Muscle of leg (tissue), 11 donors: ENCODE measurements around the gene MEIS1. TPM values are rescaled to one million over a fixed set of nuclear protein-coding genes. Genes with fewer than 3 reads are reported as not detected.

Experiments used
- DNase-seq: peaks from one replicate; pipeline ENCODE4 v3.0.0; 2013
- H3K27ac ChIP-seq: one replicate; pipeline ENCODE4 v1.5.1; 2013; ENCODE audit warnings: mild to moderate bottlenecking, low read length, control low read depth
- H3K27me3 ChIP-seq: one replicate; pipeline ENCODE4 v1.6.1; 2013; ENCODE audit warnings: low read length; ENCODE audit not compliant: control insufficient read depth, insufficient read depth
- H3K36me3 ChIP-seq: one replicate; pipeline ENCODE4 v1.6.1; 2013; ENCODE audit warnings: low read length; ENCODE audit not compliant: control insufficient read depth, insufficient read depth
- H3K4me1 ChIP-seq: one replicate; pipeline ENCODE4 v1.6.1; 2013; ENCODE audit warnings: low read length; ENCODE audit not compliant: control insufficient read depth, insufficient read depth
- H3K4me3 ChIP-seq: one replicate; pipeline ENCODE4 v1.5.1; 2013; ENCODE audit warnings: low read length, control low read depth
- H3K9me3 ChIP-seq: replicated peaks from 2 replicates; pipeline ENCODE4 v1.6.1; 2013; ENCODE audit warnings: low read depth, low read length; ENCODE audit not compliant: control insufficient read depth
- WGBS: methylation state at CpG from one replicate; pipeline ENCODE4 v1.1.5; 2013; ENCODE audit warnings: missing lambda C conversion rate; ENCODE audit not compliant: insufficient coverage; 5-methylcytosine and 5-hydroxymethylcytosine counted together
- polyA plus RNA-seq, 8 donors: library from polyadenylated mRNA; unstranded; fragments of 120-200 nt; gene quantifications; one replicate each; pipeline versions ENCODE4 v1.2.1 to v1.2.3, GENCODE V29; 2013; ENCODE audit warnings: inconsistent platforms in 1 of 8, low replicate concordance in 1 of 8; ENCODE audit not compliant: insufficient read length in 8 of 8, insufficient read depth in 1 of 8
- total RNA-seq: library from RNA; stranded (reverse); fragments of 120-200 nt; gene quantifications from one replicate; pipeline ENCODE4 v1.2.4, GENCODE V29; 2013

MEIS1 gene
- total and polyA plus RNA-seq, 9 donors, result 4.5 to 14.5 (median 11.0) TPM

- H3K4me1 ChIP-seq, result peaks cover 13% of the 10 kb centered on the region
- peak overlapping the region; percentile 64 for H3K27ac ChIP-seq
- H3K27me3 ChIP-seq, result peaks cover 53% of the 10 kb centered on the region
- no peaks in the 10 kb centered on the region for H3K9me3 ChIP-seq
- peak; percentile 66 for DNase-seq
- 43% methylated on average over 1 of the region's 22 CpGs for WGBS
- peak overlapping the region; percentile 81 for H3K4me3 ChIP-seq
- H3K36me3 ChIP-seq, result no peaks in the 10 kb centered on the region
These were observed 3.0 kb downstream of the MEIS1 start for GRCh38 chr2:66437691-66438497.

GRCh38 chr2:66438498-66438833 lies 3.5 kb downstream of the MEIS1 start:
- 28% methylated on average over 6 of the region's 8 CpGs for WGBS
- Histone ChIP-seq H3K9me3 (no peaks in the 10 kb centered on the region), H3K27me3 (peaks cover 47% of the 10 kb centered on the region), H3K27ac (peak overlapping the region; percentile 64), H3K4me3 (peak overlapping the region; percentile 81), H3K4me1 (peaks cover 13% of the 10 kb centered on the region), H3K36me3 (peaks cover 3% of the 10 kb centered on the region)
- no peak for DNase-seq

GRCh38 chr2:66438891-66439811 lies 4.2 kb downstream of the MEIS1 start:
- 7% methylated on average over 23 of the region's 37 CpGs for WGBS
- peak overlapping the region; percentile 78 for H3K27ac ChIP-seq
- peaks cover 50% of the 10 kb centered on the region for H3K27me3 ChIP-seq
- H3K36me3 ChIP-seq, result peaks cover 7% of the 10 kb centered on the region
- peaks cover 13% of the 10 kb centered on the region for H3K4me1 ChIP-seq
- no peaks in the 10 kb centered on the region for H3K9me3 ChIP-seq
- peak; percentile 55 for DNase-seq
- peak overlapping the region; percentile 81 for H3K4me3 ChIP-seq

- peak overlapping the region; percentile 81 for H3K4me3 ChIP-seq
- H3K36me3 ChIP-seq, result peaks cover 10% of the 10 kb centered on the region
- H3K27ac ChIP-seq, result peak overlapping the region; percentile 78
- peaks cover 13% of the 10 kb centered on the region for H3K4me1 ChIP-seq
- peaks cover 50% of the 10 kb centered on the region for H3K27me3 ChIP-seq
- 4% methylated on average over 19 of the region's 36 CpGs for WGBS
- DNase-seq, result peak; percentile 70
- H3K9me3 ChIP-seq, result no peaks in the 10 kb centered on the region
These were observed 5.1 kb downstream of the MEIS1 start for GRCh38 chr2:66439812-66440542.

- peak; percentile 73 for DNase-seq
- H3K27ac ChIP-seq, result peak overlapping the region; percentile 42
- H3K36me3 ChIP-seq, result peaks cover 12% of the 10 kb centered on the region
- no peaks in the 10 kb centered on the region for H3K9me3 ChIP-seq
- peaks cover 13% of the 10 kb centered on the region for H3K4me1 ChIP-seq
- 13% methylated on average over 18 of the region's 20 CpGs for WGBS
- peak overlapping the region; percentile 81 for H3K4me3 ChIP-seq
- peaks cover 54% of the 10 kb centered on the region for H3K27me3 ChIP-seq
These were observed 6.0 kb downstream of the MEIS1 start for GRCh38 chr2:66440708-66441497.

GRCh38 chr2:66441581-66442320 lies 6.8 kb downstream of the MEIS1 start:
- Histone ChIP-seq H3K4me1 (peaks cover 17% of the 10 kb centered on the region), H3K36me3 (peaks cover 12% of the 10 kb centered on the region), H3K27me3 (peaks cover 62% of the 10 kb centered on the region), H3K27ac (no peak overlapping the region), H3K9me3 (no peaks in the 10 kb centered on the region), H3K4me3 (no peak overlapping the region)
- peak; percentile 17 for DNase-seq
- no CpG with 5 or more reads among the region's 6 CpGs for WGBS

GRCh38 chr2:66442516-66443185 lies 7.7 kb downstream of the MEIS1 start:
- Histone ChIP-seq H3K27ac (no peak overlapping the region), H3K36me3 (peaks cover 12% of the 10 kb centered on the region), H3K4me3 (no peak overlapping the region), H3K4me1 (peaks cover 17% of the 10 kb centered on the region), H3K27me3 (peaks cover 59% of the 10 kb centered on the region), H3K9me3 (no peaks in the 10 kb centered on the region)
- no peak for DNase-seq
- no CpG with 5 or more reads among the region's 10 CpGs for whole genome bisulfite sequencing

GRCh38 chr2:66443186-66443978 lies 8.5 kb downstream of the MEIS1 start:
- H3K36me3 ChIP-seq, result peaks cover 12% of the 10 kb centered on the region
- WGBS, result no CpG with 5 or more reads among the region's 17 CpGs
- DNase-seq, result peak; percentile 14
- no peaks in the 10 kb centered on the region for H3K9me3 ChIP-seq
- peaks cover 52% of the 10 kb centered on the region for H3K27me3 ChIP-seq
- H3K27ac ChIP-seq, result no peak overlapping the region
- H3K4me1 ChIP-seq, result peaks cover 17% of the 10 kb centered on the region
- H3K4me3 ChIP-seq, result no peak overlapping the region
